PC-3 (cell line): ENCODE results near the gene FBXO34.
A peak's percentile ranks its signal among the peaks of the same experiment; 100 is the strongest.

Experiments
- CTCF ChIP-seq: fragments of 300-600 bp; sonication (generic); conservative IDR thresholded peaks from 2 replicates; pipeline ENCODE4 v1.5.1; 2017; ENCODE audit warnings: antibody characterized with exemption, low read depth, mild to moderate bottlenecking, low read length
- EZH2 ChIP-seq: fragments of 300-600 bp; sonication (generic); IDR thresholded peaks from one replicate; pipeline ENCODE4 v1.6.1; 2017; ENCODE audit warnings: antibody characterized with exemption, mild to moderate bottlenecking, low read length; ENCODE audit not compliant: unreplicated experiment

- peak; percentile 63 for TF ChIP-seq CTCF
- TF ChIP-seq EZH2, result no peak
Measured at GRCh38 chr14:55297611-55298499, 26.6 kb downstream of the FBXO34 start.
